Measurements from ENCODE around the gene OGFOD3.

DNA sequence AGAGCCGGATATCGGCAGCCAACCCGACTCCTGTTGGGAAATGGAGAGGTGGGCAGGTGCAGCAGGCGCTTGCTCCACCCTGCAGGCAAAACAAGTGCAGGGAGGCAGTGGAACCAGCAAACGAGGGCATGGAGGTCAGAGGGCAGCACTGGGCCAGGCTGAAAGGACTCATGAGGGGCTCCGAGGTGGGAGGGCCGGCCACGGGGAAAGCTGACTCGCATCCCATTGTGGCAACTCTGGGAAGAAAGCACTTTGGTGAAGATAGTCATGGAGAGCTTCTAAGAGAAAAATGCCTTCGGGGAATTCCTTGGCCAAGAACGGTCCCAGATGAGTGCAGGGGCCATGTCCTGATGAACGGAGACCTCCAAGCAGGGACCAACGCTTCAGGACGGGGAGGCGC lies 27.7 kb upstream of the OGFOD3 start:
- TF ChIP-seq CTCF (conservative IDR thresholded peaks at IDR 0.05) (no peak), ZFX (IDR thresholded peaks at IDR 0.05) (no peak)

Data from C4-2B (cell line).